ENCODE measurements around the gene TRIM13. TPM values are rescaled to one million over a fixed set of nuclear protein-coding genes. Genes with fewer than 3 reads are reported as not detected.
A peak's percentile ranks its signal among the peaks of the same experiment; 100 is the strongest.

TRIM13 gene
- total and polyA plus RNA-seq, 2 donors (not counting 1 experiment from before 2014, with no cell fraction given), result 28.9 to 45.9 TPM

GRCh38 chr13:50065712-50066111 is 68.9 kb downstream of the TRIM13 start:
- Histone ChIP-seq H3K27ac (ENCODE audit: low read length in 2 of 2) (no peak overlapping the region), H3K4me3 (ENCODE audit: control extremely low read depth in 1 of 5, extremely low read depth in 1 of 5, insufficient read depth in 1 of 5, low read depth in 2 of 5, low read length in 4 of 5) (no peak overlapping the region), H4K20me1 (ENCODE audit: control insufficient read depth, insufficient read depth, low read length, poor library complexity, severe bottlenecking) (peaks cover 6% of the 10 kb centered on the region), H3K36me3 (replicated peaks in 1 of 2; ENCODE audit: control extremely low read depth in 1 of 2, control insufficient read depth in 1 of 2, extremely low read depth in 1 of 2, insufficient read depth in 2 of 2, low read length in 1 of 2) (peaks cover 29 to 44% of the 10 kb centered on the region in 2 experiments), H3K27me3 (replicated peaks in 1 of 4; ENCODE audit: control extremely low read depth in 1 of 4, control insufficient read depth in 3 of 4, insufficient read depth in 4 of 4, low read length in 3 of 4) (no peaks in the 10 kb centered on the region), H2AFZ (ENCODE audit: insufficient read depth, low read depth, low read length, poor library complexity, severe bottlenecking) (no peak overlapping the region), H3K79me2 (ENCODE audit: control insufficient read depth, insufficient read depth, low read length) (peaks cover 53% of the 10 kb centered on the region), H3K4me1 (ENCODE audit: control insufficient read depth in 2 of 2, insufficient read depth in 2 of 2, low read length in 2 of 2) (no peaks in the 10 kb centered on the region), H3K9me3 (ENCODE audit: control extremely low read depth in 1 of 3, control insufficient read depth in 2 of 3, insufficient read depth in 1 of 3, low read length in 2 of 3) (no peaks in the 10 kb centered on the region), H3K4me2 (replicated peaks; ENCODE audit: low read depth, low read length, poor library complexity, severe bottlenecking) (no peak overlapping the region), H3K9ac (ENCODE audit: low read length) (no peak overlapping the region)
- no peaks in the 10 kb centered on the region for H3K27me3 Mint-ChIP-seq
- peak overlapping the region; percentile 39 for H3K27ac Mint-ChIP-seq
- no CpG with 5 or more reads among the region's 1 CpG for WGBS (ENCODE audit: insufficient coverage)
- peaks cover 6% of the 10 kb centered on the region for H3K4me1 Mint-ChIP-seq
- H3K9me3 Mint-ChIP-seq (ENCODE audit: insufficient read depth), result no peaks in the 10 kb centered on the region
- CTCF ChIA-PET, result interaction anchor here (0.8 to 1.5 kb wide), 2 partner anchors 19 to 846 kb away, joined by 3 read pairs; no protein-coding TSS in a partner anchor
- no peak overlapping the region for H3K4me3 Mint-ChIP-seq
- ATAC-seq (ENCODE audit: low read depth), result no peak
- TF ChIP-seq EZH2 (IDR thresholded peaks at IDR 0.05; ENCODE audit: borderline replicate concordance, insufficient read depth, low read depth, low read length, poor library complexity, severe bottlenecking) (no peak), CTCF (IDR thresholded peaks at IDR 0.05) (no peak)
- DNase-seq, result no peak
- POLR2A ChIA-PET, result no interaction called here
- intact Hi-C loops (cut with micrococcal nuclease), result no loop called here

Small RNA genes lying within 50 kb of the gene (small RNA-seq; reads per million reads assigned to genes)
- gene MIR16-1 (ENCODE audit: insufficient read length, low read depth, low replicate concordance) (2.8 reads per million, percentile 42 among the genes with 10 or more reads in this experiment), gene MIR3613 (ENCODE audit: insufficient read length, low read depth, low replicate concordance) (1.7 reads per million), gene RF02105 (ENCODE audit: insufficient read length, low read depth, low replicate concordance) (not detected), gene RF02106 (ENCODE audit: insufficient read length, low read depth, low replicate concordance) (not detected), gene RF02107 (ENCODE audit: insufficient read length, low read depth, low replicate concordance) (not detected), gene RF02108 (ENCODE audit: insufficient read length, low read depth, low replicate concordance) (not detected)

Other genes starting within 250 kb of the TRIM13 start
- gene KPNA3, start 204.4 kb upstream of the TRIM13 start, total RNA-seq, result 19.0 and 19.7 TPM in 2 replicates
- 7.8 and 10.7 TPM in 2 replicates for gene KPNA3, start 204.4 kb upstream of the TRIM13 start, polyA plus RNA-seq
- gene SPRYD7, start 60.7 kb upstream of the TRIM13 start, total RNA-seq, result 3.8 and 4.5 TPM in 2 replicates
- gene SPRYD7, start 60.7 kb upstream of the TRIM13 start, polyA plus RNA-seq, result 1.9 and 2.8 TPM in 2 replicates
- 1.6 and 3.4 TPM in 2 replicates for gene KCNRG, start 18.4 kb downstream of the TRIM13 start, total RNA-seq
- 0.69 and 0.86 TPM in 2 replicates for gene KCNRG, start 18.4 kb downstream of the TRIM13 start, polyA plus RNA-seq